GM19239 (cell line): Measurements from ENCODE around the gene S100PBP.
A peak's percentile ranks its signal among the peaks of the same experiment; 100 is the strongest.

Source experiments
- DNase-seq: peaks from one replicate; pipeline ENCODE4 v3.0.0; 2011; ENCODE audit warnings: low spot score; ENCODE audit not compliant: insufficient read length
- FAIRE-seq: peaks from 2 replicates; lab custom pipeline; 2011; peaks lifted over from hg19 to GRCh38; lab: Jason Lieb, UNC

The S100PBP gene

GRCh38 chr1:32883338-32884031 is 66.0 kb downstream of the S100PBP start:
- DNase-seq, result no peak
- FAIRE-seq, result no peak

DNA sequence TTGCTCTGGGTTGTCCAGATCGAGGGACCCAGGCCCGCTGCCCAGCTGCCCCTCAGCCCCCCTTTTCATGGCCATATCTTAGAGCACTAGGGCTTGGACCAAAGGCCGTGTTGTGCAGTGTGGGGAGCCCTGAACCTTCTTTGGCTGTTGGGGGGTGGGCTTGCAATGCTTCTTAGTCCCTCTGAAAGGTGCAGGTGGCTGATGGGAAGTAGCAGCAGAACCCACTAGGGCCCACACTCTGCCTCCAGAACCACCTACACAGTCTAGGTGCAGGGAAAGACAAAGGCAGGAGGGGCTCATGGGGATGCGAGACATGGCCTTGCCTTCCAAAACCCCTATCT is 66.5 kb downstream of the S100PBP start:
- DNase-seq (no peak), FAIRE-seq (no peak)

DNA sequence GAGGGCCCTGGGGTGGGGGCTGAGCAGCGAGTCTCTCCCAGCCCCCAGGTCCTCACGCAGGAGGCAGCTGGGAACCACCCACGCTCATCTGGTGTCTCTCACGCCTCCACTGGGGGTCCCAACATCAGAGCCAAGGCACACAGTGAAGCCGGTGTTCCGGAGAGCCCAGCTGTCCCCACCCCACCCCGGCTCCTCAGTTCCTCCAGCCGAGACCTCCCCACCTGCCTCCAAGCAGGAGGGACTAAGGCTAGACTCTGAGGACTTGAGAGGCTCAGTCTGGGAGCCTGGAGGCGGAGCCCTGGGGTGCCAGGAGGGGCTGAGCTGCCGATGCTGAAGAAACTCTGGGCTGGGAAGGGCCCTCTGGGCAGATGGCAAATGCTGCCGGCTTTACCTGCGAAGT is 67.3 kb downstream of the S100PBP start:
- FAIRE-seq (no peak), DNase-seq (no peak)

- DNase-seq (no peak), FAIRE-seq (no peak)
Observed at GRCh38 chr1:32885676-32886003, 68.2 kb downstream of the S100PBP start.

GRCh38 chr1:32886004-32886827 is 68.8 kb downstream of the S100PBP start, which contains the start of gene HPCA:
HPCA (plus strand) TSS chr1:32886491; CDS start chr1:32888899, 2,408 bp downstream.
- DNase-seq, result no peak
- no peak for FAIRE-seq

DNA sequence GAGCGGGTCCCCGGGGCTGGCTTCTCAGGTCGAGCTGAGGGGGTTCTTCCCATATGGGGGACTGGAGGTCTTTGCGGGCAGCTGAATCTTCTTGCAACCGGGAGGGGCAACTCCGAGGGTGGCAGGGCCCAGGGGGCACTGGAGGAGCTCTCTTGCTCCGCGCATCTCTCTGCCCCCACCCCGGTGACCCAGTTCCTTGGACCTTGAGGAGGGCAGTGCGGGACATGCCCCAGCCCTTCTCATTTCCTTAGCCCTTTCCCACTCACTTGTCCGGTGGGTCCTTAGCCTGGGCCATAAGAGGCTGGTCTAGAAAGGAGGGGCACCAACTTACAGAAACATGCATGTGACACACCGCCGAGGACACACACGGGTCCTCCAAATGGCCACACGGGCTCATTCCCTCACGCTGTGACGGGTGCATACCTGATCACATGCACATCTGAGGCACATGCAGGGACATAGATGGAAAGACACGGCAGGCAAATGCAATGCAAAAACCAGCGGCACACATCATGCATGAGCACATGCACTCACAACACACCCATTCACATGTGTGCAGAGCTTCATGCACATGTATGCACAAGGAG is 69.5 kb downstream of the S100PBP start:
- no peak for DNase-seq
- no peak for FAIRE-seq

GRCh38 chr1:32887623-32888022 is 70.2 kb downstream of the S100PBP start:
- DNase-seq (no peak), FAIRE-seq (no peak)

GRCh38 chr1:32888134-32888533 is 70.7 kb downstream of the S100PBP start:
- no peak for FAIRE-seq
- DNase-seq, result no peak

GRCh38 chr1:32888677-32889420 is 71.4 kb downstream of the S100PBP start:
- DNase-seq, result no peak

GRCh38 chr1:32889731-32890278 is 72.4 kb downstream of the S100PBP start:
- DNase-seq (no peak), FAIRE-seq (no peak)

More at GRCh38 chr1:32888677-32889420, 71.4 kb downstream of the S100PBP start:
- no peak for FAIRE-seq

- FAIRE-seq (no peak), DNase-seq (no peak)
Observed at GRCh38 chr1:32890516-32891240, 73.2 kb downstream of the S100PBP start.

GRCh38 chr1:32891241-32891570 is 73.8 kb downstream of the S100PBP start:
- no peak for DNase-seq
- no peak for FAIRE-seq

- no peak for DNase-seq
- FAIRE-seq, result no peak
Observed at GRCh38 chr1:32891630-32892029, 74.2 kb downstream of the S100PBP start.

GRCh38 chr1:32892368-32893197 is 75.1 kb downstream of the S100PBP start:
- peak; percentile 78 for DNase-seq
- FAIRE-seq, result no peak

- no peak for DNase-seq
- no peak for FAIRE-seq
Observed at GRCh38 chr1:32893198-32894018, 76.0 kb downstream of the S100PBP start.

DNA sequence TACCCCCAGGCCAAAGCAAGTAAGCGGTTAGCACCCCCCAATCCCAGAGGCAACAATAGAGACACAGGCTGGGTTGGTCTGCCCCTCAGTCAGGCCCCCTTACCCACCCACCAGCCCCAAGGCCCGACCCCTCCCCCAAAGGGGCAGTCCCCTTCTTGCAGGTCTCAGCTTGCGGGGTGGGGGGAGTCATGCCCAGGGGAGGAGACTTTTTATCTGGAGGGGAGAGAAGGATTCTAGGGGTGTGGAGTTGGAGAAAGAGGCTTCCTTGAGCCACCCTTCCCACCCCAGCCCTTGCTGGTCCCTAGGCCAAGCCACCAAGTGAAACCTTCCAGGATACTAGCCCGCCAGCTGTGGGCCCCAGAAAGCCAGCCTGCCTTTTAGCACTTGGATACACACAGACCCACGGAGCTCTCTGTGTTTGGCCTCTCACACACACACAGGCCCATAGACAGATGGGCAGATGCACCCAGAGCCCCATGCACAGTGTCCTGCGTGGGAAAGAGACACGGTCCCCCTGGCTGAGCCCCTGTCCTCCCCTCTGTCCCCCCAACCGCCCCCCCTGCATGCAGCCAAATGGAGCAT is 76.7 kb downstream of the S100PBP start:
- DNase-seq (no peak), FAIRE-seq (no peak)

DNA sequence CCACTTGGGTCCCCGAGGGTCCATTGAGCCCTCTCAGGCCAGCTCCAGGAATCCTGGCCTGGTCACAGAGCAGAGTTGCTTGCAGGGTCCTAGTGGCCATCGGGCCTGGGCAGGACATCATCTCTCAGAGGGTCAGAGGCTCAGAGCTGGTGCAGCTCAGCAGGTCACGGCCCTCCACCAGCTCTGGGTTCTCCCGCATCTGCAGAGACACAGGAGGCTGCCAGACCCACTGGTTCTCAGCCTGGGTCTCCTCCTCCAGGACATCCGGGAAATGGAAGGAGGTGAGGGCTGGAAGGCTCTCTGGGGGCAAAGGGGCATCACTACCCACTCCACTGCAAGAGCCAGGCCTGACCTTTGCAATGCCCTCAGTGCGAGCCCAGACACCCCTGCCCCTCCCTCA is 77.2 kb downstream of the S100PBP start:
- DNase-seq (no peak), FAIRE-seq (no peak)
